Measurements from ENCODE around the gene C4A. TPM values are rescaled to one million over a fixed set of nuclear protein-coding genes. Genes with fewer than 3 reads are reported as not detected.

The C4A gene
- total and polyA plus RNA-seq, 2 of the 8 experiments (the other 6 are each of a cell fraction or from before 2014, with no cell fraction given), result 0.62 to 2.4 TPM

DNA sequence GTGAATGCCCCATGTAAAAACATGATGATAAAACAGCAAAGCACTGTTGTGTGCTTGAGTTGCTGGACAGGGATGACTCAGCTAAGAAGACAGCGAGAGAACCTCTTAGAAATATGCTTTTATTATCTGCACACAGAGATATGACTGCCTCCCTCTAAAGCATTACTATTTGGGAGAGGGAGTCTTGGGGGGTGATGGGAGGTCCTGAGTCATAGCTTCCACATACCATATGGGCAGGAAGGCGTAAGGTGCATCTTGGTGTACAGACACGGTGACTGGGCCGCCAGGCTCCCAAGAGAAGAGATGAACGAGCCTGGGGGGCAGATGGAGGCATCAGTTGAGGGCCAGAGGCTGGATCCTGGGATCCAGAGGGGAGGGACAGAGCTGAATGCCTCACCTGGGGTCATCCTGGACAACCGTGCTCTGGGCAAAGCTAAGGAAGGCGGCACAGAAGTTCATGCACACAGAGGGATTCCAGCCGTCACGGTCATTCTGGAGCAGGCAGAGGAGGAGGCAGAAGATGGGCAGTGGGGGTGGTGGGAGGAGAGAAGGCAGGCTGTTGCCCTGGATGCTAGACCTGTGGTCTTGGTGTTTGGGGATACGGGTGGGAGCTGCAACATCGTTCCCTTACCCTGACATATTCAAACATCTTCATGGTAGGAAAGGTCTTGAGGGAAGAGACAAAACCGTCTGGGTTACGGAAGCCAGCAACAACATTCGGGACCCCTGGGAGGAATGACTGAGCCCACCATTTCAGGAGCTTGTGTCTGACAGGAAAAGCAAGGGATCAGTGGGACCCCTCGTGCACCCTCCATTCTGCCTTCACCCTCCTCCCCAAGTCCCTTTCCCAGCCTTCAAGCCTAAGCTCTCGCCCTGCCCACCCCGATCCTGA lies 11.9 kb upstream of the C4A start:
- no peak overlapping the region for H4K5ac ChIP-seq (ENCODE audit: insufficient read length, low read depth, low read length)
- H2BK20ac ChIP-seq (ENCODE audit: low read length), result no peak overlapping the region
- peaks cover 0 to 9% (median 5%) of the 10 kb centered on the region in 4 experiments; a peak in 5 of 7 replicates for H3K4me1 ChIP-seq (replicated peaks in 1 of 4; ENCODE audit: control insufficient read depth in 3 of 4, insufficient read depth in 4 of 4, low read length in 3 of 4)
- H3K27ac ChIP-seq (ENCODE audit: low read depth, low read length), result no peak overlapping the region
- H2AK5ac ChIP-seq (ENCODE audit: low read depth, low read length), result no peak overlapping the region
- H3K79me1 ChIP-seq (ENCODE audit: low read depth, low read length), result peaks cover 4% of the 10 kb centered on the region; the same call in 1 of the 2 replicates
- no peak overlapping the region for H3K23ac ChIP-seq (ENCODE audit: insufficient read length)
- peaks cover 10 to 42% (median 29%) of the 10 kb centered on the region in 4 experiments for H3K36me3 ChIP-seq (ENCODE audit: control insufficient read depth in 2 of 4, insufficient read depth in 4 of 4, low read length in 3 of 4)
- no peak overlapping the region for H3K14ac ChIP-seq (ENCODE audit: insufficient read length)
- no peaks in the 10 kb centered on the region for H3K9me3 ChIP-seq (ENCODE audit: insufficient read depth in 2 of 2, low read depth in 1 of 2, low read length in 1 of 2)
- H2AFZ ChIP-seq (ENCODE audit: low read length), result no peak overlapping the region
- DNase-seq (ENCODE audit: low read depth in 1 of 2, low spot score in 2 of 2), result no peak
- peaks cover 0 to 3% of the 10 kb centered on the region in 2 experiments for H4K20me1 ChIP-seq (replicated peaks in 1 of 2; ENCODE audit: control insufficient read depth in 1 of 2, insufficient read depth in 2 of 2, low read length in 2 of 2)
- no peak overlapping the region for H3K56ac ChIP-seq (replicated peaks; ENCODE audit: insufficient read length, low read depth, low read length)
- H3K18ac ChIP-seq (ENCODE audit: extremely low read depth, low read length), result no peak overlapping the region
- WGBS, 2 experiments (ENCODE audit: extremely low coverage in 1 of 2, insufficient coverage in 1 of 2, insufficient read length in 1 of 2, insufficient replicate concordance in 2 of 2, low coverage in 1 of 2, low lambda C conversion rate in 2 of 2, missing lambda C conversion rate in 1 of 2), result 87% methylated on average over 17 of the region's 17 CpGs; no CpG with 5 or more reads in 1 of the 2 experiments
- no peak overlapping the region for H4K91ac ChIP-seq (replicated peaks; ENCODE audit: insufficient read length, low read length)
- no peak overlapping the region for H3K9ac ChIP-seq (replicated peaks in 1 of 4; ENCODE audit: extremely low read depth in 1 of 4, low read depth in 3 of 4, low read length in 3 of 4)
- no peak overlapping the region for H3K4ac ChIP-seq (replicated peaks; ENCODE audit: insufficient read length, low read depth, low read length)
- no peaks in the 10 kb centered on the region; a peak in 1 of 7 replicates for H3K27me3 ChIP-seq (replicated peaks in 1 of 4; ENCODE audit: control insufficient read depth in 3 of 4, extremely low read depth in 1 of 4, insufficient read depth in 3 of 4, low read length in 3 of 4)
- no peak overlapping the region for H2BK12ac ChIP-seq (ENCODE audit: low read depth, low read length)
- TF ChIP-seq, protein P1, sequence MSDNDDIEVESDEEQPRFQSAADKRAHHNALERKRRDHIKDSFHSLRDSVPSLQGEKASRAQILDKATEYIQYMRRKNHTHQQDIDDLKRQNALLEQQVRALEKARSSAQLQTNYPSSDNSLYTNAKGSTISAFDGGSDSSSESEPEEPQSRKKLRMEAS (IDR thresholded peaks at IDR 0.05), result no peak
- TF ChIP-seq SP2 (IDR thresholded peaks at IDR 0.05; ENCODE audit: low read length), result no peak
- H3K4me2 ChIP-seq (ENCODE audit: insufficient read depth in 1 of 2, low read depth in 2 of 2, low read length in 2 of 2), result no peak overlapping the region; a peak in 1 of 4 replicates
- no peak for FAIRE-seq
- no peak overlapping the region for H4K8ac ChIP-seq (ENCODE audit: extremely low read depth, insufficient read depth, low read length)
- H3K4me3 ChIP-seq (ENCODE audit: extremely low read depth in 1 of 4, insufficient read depth in 2 of 4, low read depth in 3 of 4, low read length in 4 of 4), result no peak overlapping the region
- no peak overlapping the region for H2BK120ac ChIP-seq (replicated peaks; ENCODE audit: low read depth, low read length)
- POLR2A ChIA-PET (ENCODE audit: partially characterized antibody), result interaction anchor here (0.7 to 15.3 kb wide), 10 partner anchors 15 to 296 kb away, joined by 3 to 279 read pairs (median 4); partner anchors contain the start of genes CFB, EHMT2, NELFE and SKIC2
- H2BK15ac ChIP-seq (ENCODE audit: low read length), result no peak overlapping the region
- CTCF ChIA-PET (ENCODE audit: partially characterized antibody), result interaction anchor here (0.6 to 10.2 kb wide), 5 partner anchors 10 to 419 kb away, joined by 3 to 84 read pairs (median 4); no protein-coding TSS in a partner anchor
- H3K79me2 ChIP-seq (ENCODE audit: control insufficient read depth in 1 of 2, insufficient read depth in 2 of 2, low read length in 2 of 2), result peaks cover 0 to 11% of the 10 kb centered on the region in 2 experiments; a peak in 1 of 4 replicates
- H3K23me2 ChIP-seq (ENCODE audit: low read depth, low read length), result peaks cover 13% of the 10 kb centered on the region
- no peak overlapping the region for H2BK5ac ChIP-seq (ENCODE audit: low read depth, low read length)

Measured in H1 (cell line).